GM12878 (cell line): ENCODE measurements around the gene ARHGEF18.

ENCODE experiments used
- CTCF ChIP-seq, 3 experiments: IDR thresholded peaks in 2 of 3; conservative IDR thresholded peaks in 1 of 3; 2 replicates each; pipeline ENCODE4 v1.5.1; 2011; ENCODE audit warnings: low read depth in 3 of 3, low read length in 3 of 3, mild to moderate bottlenecking in 3 of 3, control low read depth in 2 of 3, moderate library complexity in 2 of 3, inconsistent platforms in 1 of 3, mixed read lengths in 1 of 3; ENCODE audit not compliant: control insufficient read depth in 2 of 3, insufficient read depth in 1 of 3; ENCODE audit errors: extremely low read depth in 1 of 3
- EED ChIP-seq: sonication (generic); IDR thresholded peaks from 2 replicates; pipeline ENCODE4 v1.6.1; 2016; ENCODE audit warnings: antibody characterized with exemption, low read depth
- EP300 ChIP-seq, 2 experiments: fragments of 150-350 bp in 1 of 2; IDR thresholded peaks; 2 replicates each; pipeline ENCODE4 v1.6.1; 2011 to 2012; ENCODE audit warnings: low read depth in 2 of 2, low read length in 2 of 2, borderline replicate concordance in 1 of 2, improper control_type of control experiment in 1 of 2, inconsistent platforms in 1 of 2; ENCODE audit not compliant: control insufficient read depth in 1 of 2
- ESRRA ChIP-seq: IDR thresholded peaks from 2 replicates; pipeline ENCODE4 v1.6.1; 2012; ENCODE audit warnings: mild to moderate bottlenecking, low read length, improper control_type of control experiment
- EZH2 ChIP-seq: IDR thresholded peaks from 2 replicates; pipeline ENCODE4 v1.6.1; 2012; ENCODE audit warnings: low read depth, mild to moderate bottlenecking, control low read depth, inconsistent platforms, low read length, borderline replicate concordance; ENCODE audit not compliant: control insufficient read depth
- IKZF1 ChIP-seq: fragments of 450-650 bp; conservative IDR thresholded peaks from 2 replicates; pipeline ENCODE4 v1.6.1; 2017; ENCODE audit warnings: antibody characterized with exemption, mild to moderate bottlenecking
- NFYB ChIP-seq: IDR thresholded peaks from 2 replicates; pipeline ENCODE4 v1.6.1; 2011; ENCODE audit warnings: low read depth, mild to moderate bottlenecking, low read length, improper control_type of control experiment, moderate library complexity; ENCODE audit not compliant: insufficient read depth
- PBX3 ChIP-seq: IDR thresholded peaks from 2 replicates; pipeline ENCODE4 v1.6.1; 2011; ENCODE audit warnings: mild to moderate bottlenecking, low read depth, low read length, moderate library complexity; ENCODE audit not compliant: insufficient replicate concordance
- POLR2A ChIP-seq: IDR thresholded peaks from 2 replicates; pipeline ENCODE4 v1.6.1; 2011; ENCODE audit warnings: low read depth, mild to moderate bottlenecking, low read length
- SIN3A ChIP-seq: IDR thresholded peaks from 2 replicates; pipeline ENCODE4 v1.6.1; 2012; ENCODE audit warnings: low read depth, low read length, improper control_type of control experiment
- SUZ12 ChIP-seq: fragments of 200-600 bp; sonication (generic); IDR thresholded peaks from one replicate; pipeline ENCODE4 v1.6.1; 2018; ENCODE audit warnings: antibody characterized with exemption, mild to moderate bottlenecking; ENCODE audit not compliant: unreplicated experiment
- ZBTB33 ChIP-seq: fragments of 450-650 bp; IDR thresholded peaks from 2 replicates; pipeline ENCODE4 v1.6.1; 2017; ENCODE audit warnings: mild to moderate bottlenecking

- TF ChIP-seq EZH2: no peak
- TF ChIP-seq POLR2A: no peak
- no peak; the same call in 1 of the 2 replicates for TF ChIP-seq EED
- no peak for TF ChIP-seq ESRRA
- TF ChIP-seq SIN3A: no peak
- no peak for TF ChIP-seq PBX3
- no peak; a peak in 1 of 4 replicates for TF ChIP-seq EP300 (IDR thresholded peaks at IDR 0.05; ENCODE audit: borderline replicate concordance in 1 of 2, control insufficient read depth in 1 of 2, low read depth in 2 of 2, low read length in 2 of 2)
- no peak for TF ChIP-seq CTCF (IDR thresholded peaks at IDR 0.05 in 2 of 3, conservative IDR thresholded peaks at IDR 0.05 in 1 of 3; ENCODE audit: control insufficient read depth in 2 of 3, extremely low read depth in 1 of 3, insufficient read depth in 1 of 3, low read depth in 3 of 3, low read length in 3 of 3)
- TF ChIP-seq ZBTB33: no peak
- TF ChIP-seq NFYB: no peak
- no peak for TF ChIP-seq SUZ12
- peak; percentile 43 for TF ChIP-seq IKZF1
Measured at GRCh38 chr19:7349231-7349591, 474 bp downstream of the ARHGEF18 start.
